Colonic mucosa (tissue), 4 donors: ENCODE measurements around the gene NFE2L2. TPM values are rescaled to one million over a fixed set of nuclear protein-coding genes. Genes with fewer than 3 reads are reported as not detected.
"Not testable (repeated sequence)": the region's sequence is repeated elsewhere in the genome, so short reads cannot be mapped to it uniquely, and the experiment has no call there.

Experiments
- DNase-seq: peaks from one replicate; pipeline ENCODE4 v3.0.0-alpha.2; 2020
- H3K27ac ChIP-seq: fragments of 200-600 bp; one replicate; pipeline ENCODE4 v1.8.0; 2021
- H3K27me3 ChIP-seq: fragments of 200-600 bp; one replicate; pipeline ENCODE4 v1.8.0; 2021
- H3K36me3 ChIP-seq: fragments of 200-600 bp; one replicate; pipeline ENCODE4 v1.8.0; 2021
- H3K4me1 ChIP-seq: fragments of 200-600 bp; one replicate; pipeline ENCODE4 v1.8.0; 2021; ENCODE audit warnings: mild to moderate bottlenecking
- H3K4me3 ChIP-seq: fragments of 200-600 bp; one replicate; pipeline ENCODE4 v1.8.0; 2021
- H3K9ac ChIP-seq, 2 donors: one replicate each; pipeline ENCODE4 v1.7.0; 2013; ENCODE audit warnings: control low read depth in 2 of 2, low read depth in 2 of 2, low read length in 2 of 2
- H3K9me3 ChIP-seq: fragments of 200-600 bp; one replicate; pipeline ENCODE4 v1.8.0; 2021
- CTCF ChIP-seq: fragments of 200-600 bp; IDR thresholded peaks from one replicate; pipeline ENCODE4 v1.8.0; 2022; ENCODE audit warnings: antibody characterized with exemption, mild to moderate bottlenecking
- intact Hi-C: fragments of 100-400 bp; cut with DNase I; formaldehyde crosslinking; loops from one replicate; pipeline ENCODE4 v1.14.1; 2022
- microRNA-seq: library from miRNA; unstranded; fragments of <30 nt; microRNA quantifications from one replicate; pipeline ENCODE4, GENCODE V29; 2019
- total RNA-seq, 2 donors: library from RNA; stranded (reverse); fragmentation: NEBNext Ultra II Directional in 1 of 2; extraction: Animal tissue kit (Norgen Biotek cat#: 25700) in 1 of 2; gene quantifications; one replicate each; pipeline ENCODE4 v1.2.1, GENCODE V29; 2021
- donor health status: healthy.
- donor health status: DM: no; HTN: no; CAD: no.
- donor health status: DM: no; HTN: no; CAD: no.

The NFE2L2 gene
- total RNA-seq, 2 donors from 2014 or later = 81.5 to 87.6 TPM

- no peaks in the 10 kb centered on the region for H3K9me3 ChIP-seq
- H3K4me3 ChIP-seq = no peak overlapping the region
- no peak overlapping the region for H3K9ac ChIP-seq
- peak overlapping the region; percentile 34 for H3K27ac ChIP-seq
- no peaks in the 10 kb centered on the region for H3K36me3 ChIP-seq
- intact Hi-C loops = no loop called here
- no peak for TF ChIP-seq CTCF
- no peak for DNase-seq
- H3K4me1 ChIP-seq = peaks cover 5% of the 10 kb centered on the region
- H3K27me3 ChIP-seq = no peaks in the 10 kb centered on the region
These were observed 75.8 kb downstream of the NFE2L2 start for GRCh38 chr2:177188482-177189469.

GRCh38 chr2:177187631-177188312, 76.8 kb downstream of the NFE2L2 start:
- no peak for TF ChIP-seq CTCF
- Histone ChIP-seq H3K9ac (no peak overlapping the region), H3K27ac (peak overlapping the region; percentile 34), H3K27me3 (no peaks in the 10 kb centered on the region), H3K4me1 (peaks cover 5% of the 10 kb centered on the region), H3K4me3 (no peak overlapping the region), H3K9me3 (no peaks in the 10 kb centered on the region), H3K36me3 (no peaks in the 10 kb centered on the region)
- peak; percentile 70 for DNase-seq
- intact Hi-C loops = no loop called here

- H3K9ac ChIP-seq, H3K9me3 ChIP-seq, H3K4me1 ChIP-seq, DNase-seq, H3K27ac ChIP-seq, H3K36me3 ChIP-seq, H3K27me3 ChIP-seq, intact Hi-C loops, H3K4me3 ChIP-seq: not testable (repeated sequence)
These were observed 78.5 kb downstream of the NFE2L2 start for GRCh38 chr2:177186038-177186437.

GRCh38 chr2:177184606-177185005, 79.9 kb downstream of the NFE2L2 start:
- Histone ChIP-seq H3K4me1 (peaks cover 5% of the 10 kb centered on the region), H3K9me3 (no peaks in the 10 kb centered on the region), H3K27ac (no peak overlapping the region), H3K27me3 (no peaks in the 10 kb centered on the region), H3K4me3 (no peak overlapping the region), H3K9ac (no peak overlapping the region), H3K36me3 (no peaks in the 10 kb centered on the region)
- intact Hi-C loops = no loop called here
- DNase-seq = no peak
- no peak for TF ChIP-seq CTCF

- no peak overlapping the region for H3K4me3 ChIP-seq
- H3K4me1 ChIP-seq = peaks cover 5% of the 10 kb centered on the region
- intact Hi-C loops = no loop called here
- TF ChIP-seq CTCF = no peak
- DNase-seq = no peak
- no peaks in the 10 kb centered on the region for H3K27me3 ChIP-seq
- no peaks in the 10 kb centered on the region for H3K9me3 ChIP-seq
- no peak overlapping the region for H3K9ac ChIP-seq
- no peaks in the 10 kb centered on the region for H3K36me3 ChIP-seq
- H3K27ac ChIP-seq = no peak overlapping the region
These were observed 80.7 kb downstream of the NFE2L2 start for GRCh38 chr2:177183860-177184259.

Small RNA genes within 50 kb of the gene (microRNA-seq; reads per million reads assigned to microRNA genes)
- gene MIR3128 (not detected), gene MIR6512 (not detected)

Other genes starting within 250 kb of the NFE2L2 start
- 100 to 1,000 TPM; 147 to 278 TPM for gene HNRNPA3, start 51.9 kb downstream of the NFE2L2 start, total RNA-seq
- gene AGPS, start 128.0 kb upstream of the NFE2L2 start, total RNA-seq = 100 to 1,000 TPM in 1 of 2 donors, 10 to 100 TPM in 1; 64.8 to 102 TPM